ENCODE results near the gene PRDM11.
"Not testable (repeated sequence)": the region's sequence is repeated elsewhere in the genome, so short reads cannot be mapped to it uniquely, and the experiment has no call there.

The PRDM11 gene

DNA sequence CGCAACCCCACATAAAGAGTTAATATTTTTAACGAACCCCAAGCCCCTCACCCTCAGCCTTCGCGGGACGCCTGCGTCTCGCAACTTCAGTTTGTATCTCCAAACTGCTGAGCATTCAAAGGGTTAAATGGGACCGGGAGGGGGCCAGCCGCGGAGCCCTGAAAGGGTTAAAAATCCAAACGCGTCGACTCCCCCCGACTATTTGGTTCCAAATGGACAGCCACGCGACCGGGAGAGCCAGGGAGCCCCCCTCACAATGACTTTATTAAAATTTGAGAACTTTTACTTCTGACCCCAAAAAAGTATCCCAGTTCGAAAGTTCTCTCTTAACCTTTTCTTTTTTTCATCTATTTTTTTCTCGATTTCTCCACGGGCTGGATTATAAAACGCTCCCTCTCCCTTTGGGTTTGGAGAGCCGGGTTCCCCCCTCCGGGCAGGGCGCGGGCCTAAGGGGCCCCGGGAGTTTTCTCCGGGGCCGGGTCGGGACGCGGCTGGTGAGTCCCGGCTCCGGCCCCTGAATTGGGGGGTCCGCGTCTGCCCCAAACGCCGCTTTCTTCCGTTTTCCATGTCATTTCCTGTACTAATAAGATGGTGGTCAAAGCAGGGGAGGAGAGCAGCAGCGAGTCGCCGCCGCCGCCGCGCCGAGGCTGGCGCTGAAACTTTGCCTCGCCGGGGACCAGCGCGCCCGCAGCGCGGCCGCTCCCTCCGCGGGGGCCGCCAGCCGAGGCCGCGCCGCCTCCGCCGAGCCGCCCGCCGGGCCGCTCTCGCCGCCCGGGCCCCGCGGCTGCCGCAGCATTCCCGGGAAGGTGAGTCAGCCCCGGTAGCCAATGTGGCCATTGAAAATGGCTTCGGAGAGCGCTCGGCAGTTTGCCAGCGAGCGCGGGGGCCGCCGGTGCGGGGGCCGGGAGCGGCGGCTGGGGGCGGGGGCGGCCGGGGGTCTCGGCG is at the start of gene PRDM11:
Gene PRDM11 (plus strand): TSS at position 568 of the 945 bp plus-strand sequence. CDS start 35,128 bp downstream, outside the sequence.
- DNase-seq = peak; percentile 64

GRCh38 chr11:45097721-45098493 is 48.5 kb upstream of the PRDM11 start:
- DNase-seq = no peak

- no peak for DNase-seq
Observed at GRCh38 chr11:45098929-45099328, 47.5 kb upstream of the PRDM11 start.

DNA sequence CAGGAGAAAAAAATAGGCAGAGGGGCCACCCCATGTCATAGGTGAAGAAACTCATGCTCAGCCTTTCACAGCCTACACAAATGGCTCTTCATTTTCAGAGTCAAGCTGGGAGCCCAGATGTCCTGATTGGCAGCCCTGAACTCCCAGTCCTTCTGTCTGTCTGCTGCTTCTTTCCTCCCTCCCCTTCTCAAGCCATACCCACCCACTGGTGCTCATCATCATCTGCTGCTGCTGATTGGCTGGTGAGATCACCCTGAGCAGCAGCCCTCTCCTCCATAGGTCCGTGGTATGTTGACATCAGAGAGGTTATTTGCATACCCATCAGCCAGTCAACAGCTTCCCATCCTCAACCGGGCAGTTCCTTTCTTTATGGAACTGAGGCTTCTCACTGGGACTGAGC is 46.1 kb upstream of the PRDM11 start:
- DNase-seq = peak; percentile 30

DNA sequence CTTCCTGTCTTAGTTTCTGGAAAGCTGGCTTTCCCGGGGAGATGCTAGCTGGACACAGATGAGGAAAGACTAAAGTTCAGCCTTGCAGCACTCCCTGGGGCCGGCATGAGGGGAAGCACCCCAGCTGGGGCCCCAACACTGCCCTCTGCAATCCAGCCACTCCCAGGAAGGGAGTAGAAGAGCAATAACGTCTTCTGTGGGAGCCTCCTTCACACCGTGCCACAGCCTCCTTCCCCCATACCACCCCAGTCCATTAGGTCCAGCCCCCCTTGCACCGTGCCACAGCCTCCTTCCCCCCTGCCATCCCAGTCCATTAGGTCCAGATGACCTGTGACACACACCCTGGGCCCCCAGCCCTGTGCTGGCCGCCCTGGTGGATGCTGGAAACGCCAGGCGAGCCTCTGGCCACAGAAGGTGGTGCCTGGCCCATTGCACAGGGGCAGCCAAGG is 44.1 kb upstream of the PRDM11 start:
- no peak for DNase-seq

- DNase-seq = peak; percentile 31
Observed at GRCh38 chr11:45102810-45103621, 43.4 kb upstream of the PRDM11 start.

DNA sequence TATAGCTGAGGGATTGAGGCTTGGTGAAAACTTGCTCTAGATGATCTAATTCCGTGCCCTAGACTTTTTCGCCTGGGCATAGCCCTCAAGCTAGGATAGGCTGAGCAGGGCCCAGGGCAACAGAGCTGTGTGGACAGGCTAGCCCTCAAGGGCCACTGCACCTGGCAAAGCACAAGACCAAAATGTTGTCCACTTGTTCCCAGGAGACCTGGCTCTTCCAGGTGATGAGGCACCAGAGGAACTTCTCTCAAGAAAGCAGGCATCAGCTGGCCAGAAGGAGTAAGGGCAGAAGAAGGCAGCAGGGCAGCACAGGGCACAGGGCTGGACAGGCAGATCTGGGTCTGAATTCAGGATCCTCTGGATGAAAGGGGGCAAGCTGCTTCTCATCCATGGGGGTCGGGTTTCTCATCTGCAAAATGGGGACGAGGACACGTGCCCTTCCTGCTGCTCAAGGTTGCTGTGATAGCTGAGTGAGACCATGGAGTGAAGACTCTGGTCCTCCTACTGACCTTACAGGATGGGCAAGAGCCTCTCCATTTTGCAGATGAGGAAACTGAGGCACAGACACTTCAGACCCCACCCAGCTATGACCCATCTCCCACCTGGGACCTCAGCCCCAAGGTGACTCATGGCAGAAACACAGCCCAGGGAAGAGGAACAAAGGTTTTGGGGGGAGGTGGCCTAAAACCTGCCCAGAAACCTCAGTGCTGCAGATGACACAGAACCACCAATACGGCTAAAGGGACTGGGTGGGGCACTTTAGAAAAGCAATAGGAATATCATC is 42.2 kb upstream of the PRDM11 start:
- DNase-seq = no peak

DNA sequence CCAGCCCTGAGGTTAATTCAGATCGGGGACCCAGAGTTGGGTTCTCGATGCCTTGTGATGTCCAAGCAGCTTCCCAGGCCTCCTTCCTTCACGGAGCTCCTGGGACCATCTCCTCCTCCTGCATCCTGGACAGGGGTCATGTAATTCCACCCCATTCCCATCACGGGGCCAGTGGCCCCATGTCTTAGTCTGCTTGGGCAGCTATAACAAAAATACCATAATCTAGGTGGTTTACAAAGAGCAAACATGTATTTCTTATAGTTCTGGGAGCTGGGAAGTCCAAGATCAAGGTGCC is 41.7 kb upstream of the PRDM11 start:
- no peak for DNase-seq

- peak; percentile 74 for DNase-seq
Observed at GRCh38 chr11:45105233-45105983, 41.0 kb upstream of the PRDM11 start.

DNA sequence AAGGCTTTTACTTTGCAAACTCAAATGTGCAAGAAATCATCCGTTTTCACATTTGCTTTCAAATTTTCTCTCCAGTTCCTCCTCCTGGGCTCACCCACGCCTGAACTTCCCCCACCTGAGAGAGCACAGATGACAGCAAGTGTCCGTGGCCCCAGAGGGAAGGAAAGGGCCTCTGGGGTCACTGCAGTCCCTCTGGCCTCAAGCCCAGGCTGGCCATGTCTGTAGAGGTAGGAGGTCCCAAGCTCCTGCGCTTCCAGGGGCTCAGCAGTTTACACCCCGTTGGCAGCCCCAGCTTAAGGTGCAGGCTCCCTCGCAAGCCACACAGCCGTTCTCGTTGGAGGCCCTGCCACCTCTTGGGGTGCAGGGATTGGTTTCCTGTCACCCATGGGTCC is 40.5 kb upstream of the PRDM11 start:
- DNase-seq = no peak

- DNase-seq = no peak
Observed at GRCh38 chr11:45106440-45106839, 40.0 kb upstream of the PRDM11 start.

- no peak for DNase-seq
Observed at GRCh38 chr11:45107029-45107428, 39.4 kb upstream of the PRDM11 start.

DNA sequence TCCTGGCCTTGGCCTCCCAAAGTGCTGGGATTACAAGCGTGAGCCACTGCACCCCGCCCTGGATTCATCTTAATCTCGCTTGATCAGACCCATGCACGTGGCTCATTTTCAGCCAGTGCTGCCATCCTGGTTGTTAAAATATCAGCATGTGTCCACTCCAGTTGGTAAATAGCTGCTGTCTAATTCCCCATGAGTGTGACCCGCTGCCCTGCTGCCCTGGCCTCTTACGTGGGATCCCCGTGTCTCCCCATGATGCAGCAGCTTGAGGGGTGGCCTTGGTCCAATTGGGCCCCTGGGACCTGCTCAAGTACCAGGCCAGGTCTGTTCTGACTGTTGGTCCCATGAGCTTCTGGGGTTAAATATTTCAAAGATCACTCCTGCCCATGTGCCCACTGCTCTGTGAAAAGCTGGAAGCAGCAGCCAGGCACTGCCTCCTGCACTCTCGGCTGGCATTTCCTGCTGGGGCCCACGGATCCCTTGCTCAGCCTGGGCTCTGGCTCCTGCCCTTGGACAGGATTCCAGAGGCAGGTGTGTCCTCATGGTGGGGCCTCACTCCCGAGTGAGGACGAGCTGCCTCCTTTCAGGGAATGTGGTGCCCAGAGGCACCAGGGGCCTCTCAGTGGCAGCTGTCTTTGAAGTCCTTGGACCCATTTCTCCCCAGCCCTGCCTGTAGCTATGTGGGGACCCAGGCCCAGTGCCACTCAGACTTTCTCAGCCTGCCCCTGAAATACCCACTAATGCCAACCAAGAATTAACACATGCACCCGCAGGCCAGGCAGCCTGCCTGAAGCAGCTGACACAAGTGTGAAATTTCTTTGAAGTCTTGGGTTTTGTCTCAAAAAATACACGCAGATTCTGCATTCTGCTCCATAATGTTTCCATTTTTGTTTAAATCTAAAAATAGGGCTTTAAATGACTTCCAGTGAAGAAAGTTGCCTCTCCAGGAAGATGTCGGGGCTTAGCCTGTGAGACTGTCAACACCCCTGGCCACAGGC is 38.1 kb upstream of the PRDM11 start:
- no peak for DNase-seq

DNA sequence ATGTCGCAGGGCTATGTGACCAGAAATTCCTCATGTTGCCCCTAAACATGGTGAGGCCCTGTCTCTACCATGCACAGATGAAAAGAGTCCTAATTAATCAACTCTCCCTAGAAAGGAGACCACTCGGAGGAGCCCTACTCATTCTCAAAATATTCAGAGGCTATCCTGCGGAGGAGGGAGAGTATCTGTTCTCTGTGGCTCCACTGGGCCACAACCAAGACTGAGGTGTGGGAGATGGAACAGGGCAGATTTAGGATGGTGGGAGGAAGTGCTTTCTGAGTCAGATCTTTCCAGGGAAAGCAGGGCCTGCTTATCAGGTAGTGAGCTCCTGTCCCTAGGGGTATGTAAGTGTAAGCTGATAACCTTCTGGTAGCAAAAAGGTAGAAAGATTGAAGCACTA is 37.0 kb upstream of the PRDM11 start:
- DNase-seq = no peak

DNA sequence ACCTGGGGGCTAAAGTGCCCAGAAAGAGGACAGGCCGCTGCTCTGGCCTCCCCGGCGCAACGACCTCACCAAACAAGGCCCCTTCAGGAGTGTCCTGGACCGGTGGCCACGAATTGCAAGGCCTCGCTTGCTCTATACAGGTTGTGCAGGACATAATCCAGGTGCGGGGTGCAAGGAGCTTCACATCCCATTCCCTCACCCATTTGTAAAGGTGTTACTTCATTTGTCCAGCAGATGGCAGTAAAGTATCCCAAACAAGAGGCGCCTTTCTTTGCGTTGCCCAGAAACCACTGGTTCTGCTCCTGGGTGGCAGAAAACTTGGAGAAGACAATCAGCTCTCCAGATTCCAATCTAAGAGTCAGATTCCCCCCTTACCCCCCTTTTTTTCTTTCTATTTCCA is 35.9 kb upstream of the PRDM11 start:
- DNase-seq = peak; percentile 64

DNA sequence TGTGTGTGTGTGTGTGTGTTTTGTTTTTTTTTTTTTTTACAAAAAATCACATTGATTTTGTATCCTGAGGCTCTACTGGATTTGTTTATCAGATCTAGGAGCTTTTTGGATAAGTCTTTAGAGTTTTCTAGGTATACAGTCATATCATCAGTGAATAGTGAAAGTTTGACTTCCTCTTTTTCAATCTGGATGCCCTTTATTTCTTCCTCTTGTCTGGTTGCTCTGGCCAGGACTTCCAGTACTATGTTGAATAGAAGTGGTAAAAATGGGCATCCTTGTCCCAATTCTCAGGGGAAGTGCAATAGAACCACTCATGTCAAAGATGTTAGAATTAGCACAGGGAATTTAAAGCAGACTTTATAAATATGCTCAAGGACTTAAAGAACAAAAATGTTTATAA is 32.6 kb upstream of the PRDM11 start:
- DNase-seq = no peak

GRCh38 chr11:45127836-45128235 is 18.6 kb upstream of the PRDM11 start:
- DNase-seq = not testable (repeated sequence)

DNA sequence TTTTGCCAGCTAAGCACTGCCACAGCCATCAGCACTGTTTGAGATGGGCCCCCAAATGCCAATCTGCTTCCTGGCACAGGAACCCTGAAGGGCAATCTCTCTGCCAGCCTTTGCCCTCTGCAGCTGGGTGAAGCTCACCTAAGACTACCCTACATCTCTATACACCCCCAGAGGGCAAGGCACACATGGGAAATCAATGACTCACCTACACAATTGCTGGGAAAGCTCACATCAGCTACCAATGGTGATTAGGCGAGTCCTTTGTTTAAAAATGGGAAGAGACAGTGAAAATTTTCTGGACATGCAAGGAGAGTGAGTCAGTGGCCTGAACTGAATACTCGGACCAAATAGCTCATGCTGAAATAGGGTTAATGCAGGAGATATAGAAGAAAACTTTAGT is 12.6 kb upstream of the PRDM11 start:
- no peak for DNase-seq

- DNase-seq = no peak
Observed at GRCh38 chr11:45141171-45141570, 5.3 kb upstream of the PRDM11 start.

GRCh38 chr11:45141631-45142030 is 4.8 kb upstream of the PRDM11 start:
- no peak for DNase-seq
